B cell (primary cell): Measurements from ENCODE around the gene CHST9.

ENCODE experiments used
- EZH2 ChIP-seq: IDR thresholded peaks from 2 replicates; pipeline ENCODE4 v1.6.1; 2012; ENCODE audit warnings: borderline replicate concordance, low read depth, mild to moderate bottlenecking, moderate library complexity, low read length; ENCODE audit not compliant: insufficient read depth, poor library complexity, severe bottlenecking
- TF ChIP-seq, protein P1 (sequence below): fragments of 200-600 bp; IDR thresholded peaks from one replicate; pipeline ENCODE4 v1.8.0; 2022; ENCODE audit warnings: antibody characterized with exemption, mild to moderate bottlenecking

DNA sequence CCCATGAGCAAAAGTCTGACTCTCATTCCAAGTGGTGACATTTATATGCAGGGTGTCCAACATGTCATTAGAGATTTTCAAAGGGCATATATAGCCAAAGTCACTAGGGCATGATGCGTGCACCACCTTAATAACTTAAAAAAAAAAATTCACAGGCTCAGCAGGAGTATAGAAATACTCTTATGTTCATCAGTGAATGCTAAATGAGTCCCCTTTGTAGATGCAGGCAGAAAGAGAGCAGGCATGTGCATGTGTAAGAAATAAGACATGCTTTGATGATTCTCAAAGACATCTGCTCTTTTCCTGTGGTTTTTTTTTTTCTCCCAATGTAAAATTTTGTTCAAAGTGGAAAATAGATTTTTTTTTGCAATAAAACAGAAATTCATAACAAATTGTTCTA, 207.3 kb downstream of the CHST9 start:
- no peak for TF ChIP-seq EZH2
- TF ChIP-seq, protein P1, sequence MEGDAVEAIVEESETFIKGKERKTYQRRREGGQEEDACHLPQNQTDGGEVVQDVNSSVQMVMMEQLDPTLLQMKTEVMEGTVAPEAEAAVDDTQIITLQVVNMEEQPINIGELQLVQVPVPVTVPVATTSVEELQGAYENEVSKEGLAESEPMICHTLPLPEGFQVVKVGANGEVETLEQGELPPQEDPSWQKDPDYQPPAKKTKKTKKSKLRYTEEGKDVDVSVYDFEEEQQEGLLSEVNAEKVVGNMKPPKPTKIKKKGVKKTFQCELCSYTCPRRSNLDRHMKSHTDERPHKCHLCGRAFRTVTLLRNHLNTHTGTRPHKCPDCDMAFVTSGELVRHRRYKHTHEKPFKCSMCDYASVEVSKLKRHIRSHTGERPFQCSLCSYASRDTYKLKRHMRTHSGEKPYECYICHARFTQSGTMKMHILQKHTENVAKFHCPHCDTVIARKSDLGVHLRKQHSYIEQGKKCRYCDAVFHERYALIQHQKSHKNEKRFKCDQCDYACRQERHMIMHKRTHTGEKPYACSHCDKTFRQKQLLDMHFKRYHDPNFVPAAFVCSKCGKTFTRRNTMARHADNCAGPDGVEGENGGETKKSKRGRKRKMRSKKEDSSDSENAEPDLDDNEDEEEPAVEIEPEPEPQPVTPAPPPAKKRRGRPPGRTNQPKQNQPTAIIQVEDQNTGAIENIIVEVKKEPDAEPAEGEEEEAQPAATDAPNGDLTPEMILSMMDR: no peak
